ENCODE data around the gene HFM1. TPM values are rescaled to one million over a fixed set of nuclear protein-coding genes. Genes with fewer than 3 reads are reported as not detected.

HFM1 gene
- total and polyA plus RNA-seq, 9 of the 15 experiments (the other 6 are each of a cell fraction or from before 2014, with no cell fraction given): 1.5 to 6.4 (median 3.7) TPM

- TF ChIP-seq FOXA3 (CRISPR knock-in tag; conservative IDR thresholded peaks at IDR 0.05 in 1 of 2, IDR thresholded peaks at IDR 0.05 in 1 of 2) (peak in 1 of 2 experiments; percentile 39; a peak in 2 of 4 replicates), STAT5A (IDR thresholded peaks at IDR 0.05; ENCODE audit: borderline replicate concordance, low read length) (peak; percentile 48; the same call in 1 of the 2 replicates), YBX1 (IDR thresholded peaks at IDR 0.05) (no peak), ESRRA (IDR thresholded peaks at IDR 0.05; ENCODE audit: borderline replicate concordance, low read depth) (no peak; the same call in 1 of the 2 replicates), ZNF253 (CRISPR knock-in tag; conservative IDR thresholded peaks at IDR 0.05) (no peak), ZKSCAN8 (CRISPR knock-in tag; IDR thresholded peaks at IDR 0.05) (no peak), SMAD4 (CRISPR knock-in tag; conservative IDR thresholded peaks at IDR 0.05) (peak; percentile 74), E2F3 (CRISPR knock-in tag; IDR thresholded peaks at IDR 0.05) (no peak), CAMTA2 (CRISPR knock-in tag; conservative IDR thresholded peaks at IDR 0.05) (no peak), AFF4 (CRISPR knock-in tag; IDR thresholded peaks at IDR 0.05) (no peak), ELK1 (CRISPR knock-in tag; IDR thresholded peaks at IDR 0.05) (no peak), MGA (IDR thresholded peaks at IDR 0.05) (no peak), HNRNPUL1 (IDR thresholded peaks at IDR 0.05; ENCODE audit: low read length) (no peak)
Measured at GRCh38 chr1:91308544-91308943, 96.1 kb downstream of the HFM1 start (continued).

All from K562 (cell line).